ENCODE results near the gene ITGB1BP1. TPM values are rescaled to one million over a fixed set of nuclear protein-coding genes. Genes with fewer than 3 reads are reported as not detected.

ITGB1BP1 gene
- total and polyA plus RNA-seq, 7 donors = 24.3 to 99.7 (median 56.8) TPM

DNA sequence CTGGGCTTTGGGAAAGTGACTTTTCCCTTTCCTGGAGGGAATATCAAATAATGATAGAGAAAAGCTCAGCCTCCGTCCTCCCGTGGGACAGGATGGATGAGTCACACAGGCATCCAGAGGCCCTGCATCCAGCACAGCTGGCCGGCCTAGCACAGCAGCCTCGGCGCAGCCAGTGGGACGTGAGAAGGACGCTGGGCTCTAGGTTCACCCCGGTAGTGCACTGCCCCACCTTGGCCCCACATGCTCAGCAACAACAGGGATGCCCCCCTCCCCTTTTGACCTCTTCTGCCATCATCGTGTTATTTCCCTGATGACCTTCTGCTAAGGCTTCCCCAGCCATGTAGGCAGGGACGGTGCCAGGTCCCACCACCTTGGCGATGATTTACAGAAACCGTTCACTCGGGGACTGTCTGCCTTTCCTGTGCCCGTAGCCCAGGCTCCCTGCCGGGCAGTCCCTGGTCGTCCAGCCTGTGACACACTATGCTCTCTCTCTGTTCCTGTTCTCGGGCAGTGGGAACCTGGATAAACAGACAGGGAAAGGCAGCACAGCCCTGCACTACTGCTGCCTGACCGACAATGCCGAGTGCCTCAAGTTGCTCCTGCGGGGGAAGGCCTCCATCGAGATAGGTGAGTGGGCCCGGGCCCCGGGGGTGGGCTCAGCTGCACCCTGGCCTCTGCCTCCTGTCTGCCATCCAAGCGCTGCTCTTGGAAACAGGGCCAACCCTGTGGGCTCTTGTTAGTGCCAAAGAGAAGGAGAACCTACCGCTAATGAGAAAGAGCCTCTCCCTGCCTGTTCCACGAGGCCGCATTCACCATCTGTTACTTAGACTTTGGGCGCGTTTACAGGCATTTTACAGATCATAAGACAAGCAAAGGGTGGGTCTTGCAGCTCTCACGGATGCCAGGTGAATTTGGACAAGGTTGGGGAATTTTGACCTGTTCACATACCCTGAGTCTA lies 44.6 kb downstream of the ITGB1BP1 start:
- Histone ChIP-seq H3K27me3 (no peaks in the 10 kb centered on the region), H3K9me3 (no peaks in the 10 kb centered on the region), H3K4me3 (no peak overlapping the region), H3K27ac (peak overlapping the region; percentile 60 to 72 (median 66)), H3K36me3 (peaks cover 0 to 49% (median 3%) of the 10 kb centered on the region in 4 donors), H3K4me1 (peaks cover 0 to 34% (median 30%) of the 10 kb centered on the region in 4 donors)
- WGBS, 2 donors = 82 to 85% methylated on average over 30 of the region's 30 CpGs
- TF ChIP-seq EP300 (IDR thresholded peaks at IDR 0.05) (no peak), POLR2AphosphoS5 (IDR thresholded peaks at IDR 0.05) (peak in 1 of 4 donors; percentile 31)
- intact Hi-C loops (cut with DNase I) = no loop called here
- peak; percentile 91 for DNase-seq

GRCh38 chr2:9377461-9378097 lies 45.7 kb downstream of the ITGB1BP1 start:
- H3K4me3 ChIP-seq = no peak overlapping the region
- H3K27ac ChIP-seq = peak overlapping the region; percentile 60 to 72 (median 66)
- DNase-seq = no peak
- H3K4me1 ChIP-seq = peaks cover 0 to 34% (median 30%) of the 10 kb centered on the region in 4 donors
- 77 to 82% methylated on average over 9 of the region's 9 CpGs for WGBS, 2 donors
- H3K9me3 ChIP-seq = no peaks in the 10 kb centered on the region
- TF ChIP-seq EP300 (IDR thresholded peaks at IDR 0.05) (no peak), POLR2AphosphoS5 (IDR thresholded peaks at IDR 0.05) (no peak)
- TF ChIP-seq, protein P1, sequence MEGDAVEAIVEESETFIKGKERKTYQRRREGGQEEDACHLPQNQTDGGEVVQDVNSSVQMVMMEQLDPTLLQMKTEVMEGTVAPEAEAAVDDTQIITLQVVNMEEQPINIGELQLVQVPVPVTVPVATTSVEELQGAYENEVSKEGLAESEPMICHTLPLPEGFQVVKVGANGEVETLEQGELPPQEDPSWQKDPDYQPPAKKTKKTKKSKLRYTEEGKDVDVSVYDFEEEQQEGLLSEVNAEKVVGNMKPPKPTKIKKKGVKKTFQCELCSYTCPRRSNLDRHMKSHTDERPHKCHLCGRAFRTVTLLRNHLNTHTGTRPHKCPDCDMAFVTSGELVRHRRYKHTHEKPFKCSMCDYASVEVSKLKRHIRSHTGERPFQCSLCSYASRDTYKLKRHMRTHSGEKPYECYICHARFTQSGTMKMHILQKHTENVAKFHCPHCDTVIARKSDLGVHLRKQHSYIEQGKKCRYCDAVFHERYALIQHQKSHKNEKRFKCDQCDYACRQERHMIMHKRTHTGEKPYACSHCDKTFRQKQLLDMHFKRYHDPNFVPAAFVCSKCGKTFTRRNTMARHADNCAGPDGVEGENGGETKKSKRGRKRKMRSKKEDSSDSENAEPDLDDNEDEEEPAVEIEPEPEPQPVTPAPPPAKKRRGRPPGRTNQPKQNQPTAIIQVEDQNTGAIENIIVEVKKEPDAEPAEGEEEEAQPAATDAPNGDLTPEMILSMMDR (IDR thresholded peaks at IDR 0.05) = no peak
- no peaks in the 10 kb centered on the region for H3K27me3 ChIP-seq
- peaks cover 0 to 55% (median 7%) of the 10 kb centered on the region in 4 donors for H3K36me3 ChIP-seq
- intact Hi-C loops (cut with DNase I) = no loop called here

- peaks cover 0 to 27% (median 18%) of the 10 kb centered on the region in 4 donors for H3K4me1 ChIP-seq
- no peak for DNase-seq
- TF ChIP-seq, protein P1 (IDR thresholded peaks at IDR 0.05) = no peak
- TF ChIP-seq POLR2A (IDR thresholded peaks at IDR 0.05) = no peak
- no peak for TF ChIP-seq POLR2AphosphoS5 (IDR thresholded peaks at IDR 0.05)
- no peak for TF ChIP-seq EP300 (IDR thresholded peaks at IDR 0.05)
- H3K27ac ChIP-seq = no peak overlapping the region
- H3K27me3 ChIP-seq = no peaks in the 10 kb centered on the region
- WGBS, 2 donors = 81 to 93% methylated on average over 4 of the region's 4 CpGs
- H3K4me3 ChIP-seq = no peak overlapping the region
- H3K9me3 ChIP-seq = no peaks in the 10 kb centered on the region
- intact Hi-C loops (cut with DNase I) = no loop called here
- peaks cover 0 to 61% (median 7%) of the 10 kb centered on the region in 4 donors for H3K36me3 ChIP-seq
Measured at GRCh38 chr2:9375857-9376428, 47.4 kb downstream of the ITGB1BP1 start.

DNA sequence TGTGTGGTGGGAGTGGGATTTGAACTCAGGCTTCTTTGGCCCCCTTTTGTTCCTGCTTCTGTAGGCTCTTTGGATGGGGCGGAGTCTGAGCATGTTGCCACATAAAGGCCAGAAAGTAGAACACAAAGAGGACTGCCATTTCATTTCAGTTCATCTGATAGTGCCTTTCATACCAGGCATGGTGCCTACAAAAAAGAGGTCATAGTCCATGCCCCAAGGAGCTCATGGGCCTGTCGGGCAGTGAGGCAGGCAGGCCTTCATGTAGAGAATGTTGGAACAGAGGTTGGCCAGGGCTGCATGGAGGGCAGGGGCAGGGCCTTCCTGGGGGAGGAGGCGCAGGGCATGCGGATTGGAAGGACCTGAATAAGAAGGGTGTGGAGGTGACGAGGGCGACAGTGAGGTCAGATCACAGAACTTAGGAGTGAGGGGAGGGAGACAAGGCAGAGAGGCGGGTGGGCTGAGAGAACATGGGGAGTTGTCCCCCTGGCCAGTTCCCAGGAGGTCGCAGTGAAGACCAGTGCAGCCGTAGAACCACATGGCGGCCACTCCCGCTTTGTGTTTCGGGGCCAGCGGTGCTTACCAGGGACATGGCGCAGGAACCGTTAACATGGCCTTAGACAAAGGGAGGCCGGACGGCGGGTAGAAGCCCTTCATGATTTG lies 49.1 kb downstream of the ITGB1BP1 start:
- Histone ChIP-seq H3K4me1 (peaks cover 0 to 19% (median 11%) of the 10 kb centered on the region in 4 donors), H3K36me3 (peaks cover 0 to 71% (median 7%) of the 10 kb centered on the region in 4 donors), H3K4me3 (no peak overlapping the region), H3K9me3 (no peaks in the 10 kb centered on the region), H3K27ac (no peak overlapping the region), H3K27me3 (no peaks in the 10 kb centered on the region)
- intact Hi-C loops (cut with DNase I) = no loop called here
- DNase-seq = no peak
- TF ChIP-seq POLR2A (IDR thresholded peaks at IDR 0.05) (no peak), POLR2AphosphoS5 (IDR thresholded peaks at IDR 0.05) (no peak), EP300 (IDR thresholded peaks at IDR 0.05) (no peak)
- TF ChIP-seq, protein P1 (IDR thresholded peaks at IDR 0.05) = no peak
- 95 to 96% methylated on average over 18 of the region's 18 CpGs for WGBS, 2 donors

All from sigmoid colon (tissue), 7 donors.